HL-60/S4 (cell line): ENCODE results near the gene JMJD1C.

ENCODE experiments used
- in situ Hi-C: fragments of 300-500 bp; cut with MboI; formaldehyde crosslinking; loops from 2 replicates; pipeline ENCODE4 v1.14.3; 2022; ENCODE audit warnings: low sequenced_read_pairs

JMJD1C gene

GRCh38 chr10:63439607-63440006, 26.2 kb downstream of the JMJD1C start:
- in situ Hi-C loops = no loop called here

GRCh38 chr10:63438506-63439498, 27.0 kb downstream of the JMJD1C start:
- in situ Hi-C loops = no loop called here

- in situ Hi-C loops = no loop called here
These were observed 28.4 kb downstream of the JMJD1C start for GRCh38 chr10:63437116-63437949.

- in situ Hi-C loops = no loop called here
These were observed 29.6 kb downstream of the JMJD1C start for GRCh38 chr10:63436225-63436624.

- in situ Hi-C loops = no loop called here
These were observed 30.6 kb downstream of the JMJD1C start for GRCh38 chr10:63434866-63435854.

- in situ Hi-C loops = no loop called here
These were observed 33.6 kb downstream of the JMJD1C start for GRCh38 chr10:63431962-63432797.

- in situ Hi-C loops = no loop called here
These were observed 34.8 kb downstream of the JMJD1C start for GRCh38 chr10:63430999-63431356.

- in situ Hi-C loops = no loop called here
These were observed 35.4 kb downstream of the JMJD1C start for GRCh38 chr10:63430091-63430998.

GRCh38 chr10:63429281-63429680, 36.5 kb downstream of the JMJD1C start:
- in situ Hi-C loops = no loop called here

GRCh38 chr10:63427013-63427412, 38.8 kb downstream of the JMJD1C start:
- in situ Hi-C loops = no loop called here

GRCh38 chr10:63425512-63425911, 40.3 kb downstream of the JMJD1C start:
- in situ Hi-C loops = no loop called here

- in situ Hi-C loops = no loop called here
These were observed 41.2 kb downstream of the JMJD1C start for GRCh38 chr10:63424576-63424975.

GRCh38 chr10:63423494-63423893, 42.3 kb downstream of the JMJD1C start:
- in situ Hi-C loops = no loop called here

- in situ Hi-C loops = no loop called here
These were observed 44.2 kb downstream of the JMJD1C start for GRCh38 chr10:63421591-63421990.

- in situ Hi-C loops = no loop called here
These were observed 49.4 kb downstream of the JMJD1C start for GRCh38 chr10:63416376-63416775.

GRCh38 chr10:63415640-63416244, 50.0 kb downstream of the JMJD1C start:
- in situ Hi-C loops = no loop called here

GRCh38 chr10:63414481-63415260, 51.1 kb downstream of the JMJD1C start:
- in situ Hi-C loops = no loop called here
